HCT116 (cell line): ENCODE results near the gene DPM2. TPM values are rescaled to one million over a fixed set of nuclear protein-coding genes. Genes with fewer than 3 reads are reported as not detected.
A peak's percentile ranks its signal among the peaks of the same experiment; 100 is the strongest.

Source experiments
- ATAC-seq: fragments of 200-7000 bp; cut with Tn5 transposase; 2 replicates; pipeline ENCODE4 v1.9.1; 2020; ENCODE audit warnings: mild to moderate bottlenecking, moderate library complexity
- BruUV-seq: library from RNA; stranded (reverse); fragments of 400-500 nt; replicated peaks from 2 replicates; lab custom pipeline; 2021; lab: Mats Ljungman, UMichigan
- CTCF ChIA-PET: fragments of 300-600 bp; sonication (Branson Sonifier 250); formaldehyde crosslinking; loops from one replicate; lab custom pipeline; 2021; ENCODE audit warnings: antibody characterized with exemption; lab: Charles Lee
- POLR2A ChIA-PET: fragments of 300-600, 350-600 bp; sonication (Branson Sonifier 250); formaldehyde crosslinking; loops from one replicate; lab custom pipeline; 2021; ENCODE audit warnings: antibody characterized with exemption; lab: Charles Lee
- RAD21 ChIA-PET, 2 experiments: fragments of 300-600 bp; sonication (Branson Sonifier 250); formaldehyde crosslinking; loops; one replicate each; lab custom pipeline; 2023; ENCODE audit warnings: low total read pairs in 2 of 2; ENCODE audit not compliant: uncharacterized antibody in 2 of 2, unreplicated experiment in 2 of 2, low non-redundant PET in 1 of 2; lab: Charles Lee
- DNase-seq: peaks from one replicate; pipeline ENCODE4 v3.0.0-alpha.2; 2010; ENCODE audit warnings: low read depth, low spot score
- H2AFZ ChIP-seq: fragments of 200-600 bp; shearing (Covaris generic), sonication (generic); 2 replicates; pipeline ENCODE4 v1.6.1; 2017; ENCODE audit warnings: low read depth, mixed run types, mixed read lengths, antibody characterized with exemption, low read length; ENCODE audit not compliant: poor library complexity, severe bottlenecking
- H3K27ac ChIP-seq: 2 replicates; pipeline ENCODE4 v1.5.1; 2012; ENCODE audit warnings: low read depth, low read length
- H3K27me3 ChIP-seq: fragments of 200-600 bp; sonication (generic); 2 replicates; pipeline ENCODE4 v1.6.1; 2016; ENCODE audit warnings: mixed run types, low read length, mixed read lengths; ENCODE audit not compliant: insufficient read depth
- H3K36me3 ChIP-seq, 2 experiments: fragments of 200-500 bp in 1 of 2; fragments of 200-600 bp in 1 of 2; sonication (Bioruptor generic) in 1 of 2; sonication (generic) in 1 of 2; 2 replicates each; pipeline versions ENCODE4 v1.5.1 to v1.6.1; 2014 to 2016; ENCODE audit warnings: low read length in 2 of 2, inconsistent platforms in 1 of 2, mixed read lengths in 1 of 2, mixed run types in 1 of 2; ENCODE audit not compliant: insufficient read depth in 2 of 2, control insufficient read depth in 1 of 2
- H3K4me1 ChIP-seq, 2 experiments: fragments of 200-600 bp in 1 of 2; sonication (generic) in 1 of 2; 2 replicates each; pipeline versions ENCODE4 v1.5.1 to v1.6.1; 2012 to 2017; ENCODE audit warnings: low read length in 2 of 2, inconsistent platforms in 1 of 2, mild to moderate bottlenecking in 1 of 2, mixed read lengths in 1 of 2, mixed run types in 1 of 2, moderate library complexity in 1 of 2; ENCODE audit not compliant: insufficient read depth in 2 of 2, control insufficient read depth in 1 of 2
- H3K4me2 ChIP-seq: fragments of 200-600 bp; sonication (generic); 2 replicates; pipeline ENCODE4 v1.6.1; 2017; ENCODE audit warnings: mixed run types, low read length, mixed read lengths
- H3K4me3 ChIP-seq, 2 experiments: fragments of 200-600 bp in 1 of 2; sonication (generic) in 1 of 2; replicated peaks in 1 of 2; 2 replicates each; pipeline ENCODE4 v1.5.1; 2011 to 2016; ENCODE audit warnings: low read length in 2 of 2, control low read depth in 1 of 2, low read depth in 1 of 2, mild to moderate bottlenecking in 1 of 2, mixed read lengths in 1 of 2, mixed run types in 1 of 2
- H3K79me2 ChIP-seq: fragments of 200-600 bp; sonication (generic); 2 replicates; pipeline ENCODE4 v1.6.1; 2017; ENCODE audit warnings: mild to moderate bottlenecking, mixed run types, low read length, moderate library complexity, mixed read lengths; ENCODE audit not compliant: insufficient read depth
- H3K9ac ChIP-seq: fragments of 200-600 bp; sonication (generic); 2 replicates; pipeline ENCODE4 v1.6.1; 2016; ENCODE audit warnings: low read length, mixed read lengths
- H3K9me2 ChIP-seq: fragments of 200-600 bp; sonication (generic), shearing (Covaris generic); 2 replicates; pipeline ENCODE4 v1.6.1; 2017; ENCODE audit warnings: mixed run types, mild to moderate bottlenecking, moderate library complexity; ENCODE audit not compliant: insufficient read depth
- H3K9me3 ChIP-seq, 2 experiments: fragments of 200-500 bp in 1 of 2; fragments of 200-600 bp in 1 of 2; sonication (Bioruptor generic) in 1 of 2; sonication (generic) in 1 of 2; 2 replicates each; pipeline ENCODE4 v1.6.1; 2014 to 2017; ENCODE audit warnings: low read length in 2 of 2, mixed read lengths in 2 of 2, inconsistent platforms in 1 of 2, low read depth in 1 of 2, mild to moderate bottlenecking in 1 of 2, mixed run types in 1 of 2, moderate library complexity in 1 of 2; ENCODE audit not compliant: control insufficient read depth in 1 of 2, insufficient read depth in 1 of 2
- H4K20me1 ChIP-seq: fragments of 200-600 bp; sonication (generic), shearing (Covaris generic); 2 replicates; pipeline ENCODE4 v1.6.1; 2017; ENCODE audit warnings: mixed run types, mild to moderate bottlenecking, moderate library complexity; ENCODE audit not compliant: insufficient read depth
- CBX3 ChIP-seq: IDR thresholded peaks from 2 replicates; pipeline ENCODE4 v1.6.1; 2012; ENCODE audit warnings: low read depth
- CEBPB ChIP-seq: IDR thresholded peaks from 2 replicates; pipeline ENCODE4 v1.6.1; 2012; ENCODE audit warnings: low read depth
- EGR1 ChIP-seq: IDR thresholded peaks from 2 replicates; pipeline ENCODE4 v1.6.1; 2012; ENCODE audit warnings: low read depth
- ELF1 ChIP-seq: IDR thresholded peaks from 2 replicates; pipeline ENCODE4 v1.6.1; 2012; ENCODE audit warnings: low read depth, borderline replicate concordance
- EZH2phosphoT487 ChIP-seq: fragments of 200-600 bp; IDR thresholded peaks from 2 replicates; pipeline ENCODE4 v1.6.1; 2018; ENCODE audit warnings: antibody characterized with exemption, borderline replicate concordance
- POLR2A ChIP-seq: IDR thresholded peaks from 2 replicates; pipeline ENCODE4 v1.7.0; 2011; ENCODE audit warnings: borderline replicate concordance; ENCODE audit not compliant: insufficient read depth, insufficient read length; ENCODE audit errors: extremely low read depth
- SIN3A ChIP-seq: IDR thresholded peaks from 2 replicates; pipeline ENCODE4 v1.6.1; 2012; ENCODE audit warnings: low read depth
- SP1 ChIP-seq: IDR thresholded peaks from 2 replicates; pipeline ENCODE4 v1.6.1; 2012; ENCODE audit warnings: low read depth
- SRF ChIP-seq: IDR thresholded peaks from 2 replicates; pipeline ENCODE4 v1.6.1; 2012; ENCODE audit warnings: low read depth
- TCF7L2 ChIP-seq: IDR thresholded peaks from 2 replicates; pipeline ENCODE4 v1.7.0; 2011; ENCODE audit warnings: borderline replicate concordance, inconsistent platforms; ENCODE audit not compliant: insufficient read depth, insufficient read length; ENCODE audit errors: extremely low read depth
- YY1 ChIP-seq: IDR thresholded peaks from 2 replicates; pipeline ENCODE4 v1.6.1; 2011; ENCODE audit warnings: low read length, low read depth, moderate library complexity, mild to moderate bottlenecking; ENCODE audit not compliant: insufficient replicate concordance; ENCODE audit errors: extremely low read depth
- intact Hi-C: fragments of 100-400 bp; cut with micrococcal nuclease; formaldehyde crosslinking; loops from 2 replicates; pipeline ENCODE4 v1.10.0; 2022
- total RNA-seq: library from RNA; stranded (reverse); gene quantifications from one replicate; pipeline ENCODE4 v1.2.1, GENCODE V29; 2021; ENCODE audit not compliant: unreplicated experiment
- TF ChIP-seq, protein P1 (sequence below): IDR thresholded peaks from 2 replicates; pipeline ENCODE4 v1.6.1; 2012
- TF ChIP-seq, protein P2 (sequence below): IDR thresholded peaks from 2 replicates; pipeline ENCODE4 v1.6.1; 2012; ENCODE audit warnings: low read depth
- TF ChIP-seq, protein P3 (sequence below), 3 experiments: fragments of 200-600 bp in 1 of 3; sonication (generic) in 1 of 3; IDR thresholded peaks in 2 of 3; conservative IDR thresholded peaks in 1 of 3; 2 replicates each; pipeline ENCODE4 v1.5.1; 2012 to 2017; ENCODE audit warnings: low read depth in 2 of 3, low read length in 2 of 3, antibody characterized with exemption in 1 of 3, borderline replicate concordance in 1 of 3, control low read depth in 1 of 3, mild to moderate bottlenecking in 1 of 3, mixed read lengths in 1 of 3, mixed run types in 1 of 3, moderate library complexity in 1 of 3; ENCODE audit not compliant: insufficient read depth in 1 of 3

DPM2 gene
- total RNA-seq, 1 experiment from 2014 or later, result 54.6 TPM

DNA sequence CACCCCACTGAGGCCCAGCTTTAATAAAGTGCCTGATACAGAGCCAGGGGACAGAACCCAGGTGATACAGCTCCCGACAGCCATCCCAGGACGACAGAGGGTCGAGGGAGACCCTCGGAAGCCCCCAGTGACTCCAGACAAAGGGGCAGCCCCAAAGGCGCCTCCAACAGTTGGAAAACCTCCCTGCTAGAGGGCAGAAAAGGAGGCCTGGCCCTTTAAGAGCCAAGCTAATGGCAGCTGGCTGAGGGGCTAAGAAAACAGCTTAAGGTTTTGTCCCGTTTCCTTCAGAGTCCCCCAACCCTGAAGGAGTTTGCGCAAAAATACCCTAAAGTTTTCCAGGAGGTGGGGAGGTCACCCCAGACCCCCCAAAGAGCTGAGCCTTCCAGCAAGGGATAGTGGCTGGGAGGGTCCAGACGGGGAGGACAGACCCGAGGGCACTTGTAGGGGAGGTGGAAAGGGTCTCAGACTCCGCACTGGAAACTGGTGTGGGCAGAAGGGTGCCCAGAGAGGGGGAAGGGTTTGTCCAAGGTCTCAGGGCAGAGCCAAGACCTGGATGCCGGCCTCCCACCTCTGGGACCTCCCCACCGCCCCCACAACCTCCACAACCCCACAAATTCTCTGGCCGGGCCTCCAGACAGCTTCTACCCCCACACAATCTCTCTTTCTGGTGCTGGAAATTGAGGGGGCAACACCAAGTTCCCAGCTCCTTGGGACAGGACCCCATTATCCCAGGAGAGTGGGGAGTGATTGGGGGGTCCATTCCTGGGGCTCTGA is 52.0 kb downstream of the DPM2 start:
- ChIA-PET CTCF (interaction anchor here (2.1 kb wide), 1 partner anchor 16 kb away, joined by 7 read pairs; no protein-coding TSS in a partner anchor), POLR2A (interaction anchor here (0.5 to 0.9 kb wide), 3 partner anchors 12 to 36 kb away, joined by 3 to 5 read pairs (median 4); no protein-coding TSS in a partner anchor)
- no peak for ATAC-seq

More for the DNA sequence above, 52.0 kb downstream of the DPM2 start:
- H3K79me2 ChIP-seq, result no peaks in the 10 kb centered on the region
- no peaks in the 10 kb centered on the region for H4K20me1 ChIP-seq
- peaks cover 18 to 23% of the 10 kb centered on the region in 2 experiments; a peak in 3 of 4 replicates for H3K4me1 ChIP-seq
- no peaks in the 10 kb centered on the region for H3K9me3 ChIP-seq
- H3K4me3 ChIP-seq, result no peak overlapping the region
- RAD21 ChIA-PET, result no interaction called here
- no peaks in the 10 kb centered on the region for H3K9me2 ChIP-seq
- H3K9ac ChIP-seq, result no peak overlapping the region
- no peak for DNase-seq
- no peak for TF ChIP-seq CBX3
- no peak for TF ChIP-seq EGR1
- TF ChIP-seq POLR2A, result no peak
- TF ChIP-seq SIN3A, result no peak
- no peak for TF ChIP-seq TCF7L2
- no peak for TF ChIP-seq SP1
- TF ChIP-seq, protein P1, sequence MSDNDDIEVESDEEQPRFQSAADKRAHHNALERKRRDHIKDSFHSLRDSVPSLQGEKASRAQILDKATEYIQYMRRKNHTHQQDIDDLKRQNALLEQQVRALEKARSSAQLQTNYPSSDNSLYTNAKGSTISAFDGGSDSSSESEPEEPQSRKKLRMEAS, result no peak
- TF ChIP-seq, protein P2, sequence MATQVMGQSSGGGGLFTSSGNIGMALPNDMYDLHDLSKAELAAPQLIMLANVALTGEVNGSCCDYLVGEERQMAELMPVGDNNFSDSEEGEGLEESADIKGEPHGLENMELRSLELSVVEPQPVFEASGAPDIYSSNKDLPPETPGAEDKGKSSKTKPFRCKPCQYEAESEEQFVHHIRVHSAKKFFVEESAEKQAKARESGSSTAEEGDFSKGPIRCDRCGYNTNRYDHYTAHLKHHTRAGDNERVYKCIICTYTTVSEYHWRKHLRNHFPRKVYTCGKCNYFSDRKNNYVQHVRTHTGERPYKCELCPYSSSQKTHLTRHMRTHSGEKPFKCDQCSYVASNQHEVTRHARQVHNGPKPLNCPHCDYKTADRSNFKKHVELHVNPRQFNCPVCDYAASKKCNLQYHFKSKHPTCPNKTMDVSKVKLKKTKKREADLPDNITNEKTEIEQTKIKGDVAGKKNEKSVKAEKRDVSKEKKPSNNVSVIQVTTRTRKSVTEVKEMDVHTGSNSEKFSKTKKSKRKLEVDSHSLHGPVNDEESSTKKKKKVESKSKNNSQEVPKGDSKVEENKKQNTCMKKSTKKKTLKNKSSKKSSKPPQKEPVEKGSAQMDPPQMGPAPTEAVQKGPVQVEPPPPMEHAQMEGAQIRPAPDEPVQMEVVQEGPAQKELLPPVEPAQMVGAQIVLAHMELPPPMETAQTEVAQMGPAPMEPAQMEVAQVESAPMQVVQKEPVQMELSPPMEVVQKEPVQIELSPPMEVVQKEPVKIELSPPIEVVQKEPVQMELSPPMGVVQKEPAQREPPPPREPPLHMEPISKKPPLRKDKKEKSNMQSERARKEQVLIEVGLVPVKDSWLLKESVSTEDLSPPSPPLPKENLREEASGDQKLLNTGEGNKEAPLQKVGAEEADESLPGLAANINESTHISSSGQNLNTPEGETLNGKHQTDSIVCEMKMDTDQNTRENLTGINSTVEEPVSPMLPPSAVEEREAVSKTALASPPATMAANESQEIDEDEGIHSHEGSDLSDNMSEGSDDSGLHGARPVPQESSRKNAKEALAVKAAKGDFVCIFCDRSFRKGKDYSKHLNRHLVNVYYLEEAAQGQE, result no peak
- TF ChIP-seq, protein P3, sequence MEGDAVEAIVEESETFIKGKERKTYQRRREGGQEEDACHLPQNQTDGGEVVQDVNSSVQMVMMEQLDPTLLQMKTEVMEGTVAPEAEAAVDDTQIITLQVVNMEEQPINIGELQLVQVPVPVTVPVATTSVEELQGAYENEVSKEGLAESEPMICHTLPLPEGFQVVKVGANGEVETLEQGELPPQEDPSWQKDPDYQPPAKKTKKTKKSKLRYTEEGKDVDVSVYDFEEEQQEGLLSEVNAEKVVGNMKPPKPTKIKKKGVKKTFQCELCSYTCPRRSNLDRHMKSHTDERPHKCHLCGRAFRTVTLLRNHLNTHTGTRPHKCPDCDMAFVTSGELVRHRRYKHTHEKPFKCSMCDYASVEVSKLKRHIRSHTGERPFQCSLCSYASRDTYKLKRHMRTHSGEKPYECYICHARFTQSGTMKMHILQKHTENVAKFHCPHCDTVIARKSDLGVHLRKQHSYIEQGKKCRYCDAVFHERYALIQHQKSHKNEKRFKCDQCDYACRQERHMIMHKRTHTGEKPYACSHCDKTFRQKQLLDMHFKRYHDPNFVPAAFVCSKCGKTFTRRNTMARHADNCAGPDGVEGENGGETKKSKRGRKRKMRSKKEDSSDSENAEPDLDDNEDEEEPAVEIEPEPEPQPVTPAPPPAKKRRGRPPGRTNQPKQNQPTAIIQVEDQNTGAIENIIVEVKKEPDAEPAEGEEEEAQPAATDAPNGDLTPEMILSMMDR (IDR thresholded peaks at IDR 0.05 in 2 of 3, conservative IDR thresholded peaks at IDR 0.05 in 1 of 3; ENCODE audit: borderline replicate concordance in 1 of 3, insufficient read depth in 1 of 3, low read depth in 2 of 3, low read length in 2 of 3), result no peak
- no peak for TF ChIP-seq EZH2phosphoT487
- no peak for TF ChIP-seq ELF1
- TF ChIP-seq CEBPB, result no peak
- TF ChIP-seq YY1, result no peak
- TF ChIP-seq SRF, result no peak
- no peaks in the 10 kb centered on the region for H3K27me3 ChIP-seq
- BruUV-seq, result TSS peak; percentile 27
- no peak overlapping the region for H3K4me2 ChIP-seq
- H2AFZ ChIP-seq, result no peak overlapping the region
- peaks cover 7 to 24% of the 10 kb centered on the region in 2 experiments for H3K36me3 ChIP-seq
- intact Hi-C loops, result no loop called here
- peak overlapping the region; percentile 64; the same call in 1 of the 2 replicates for H3K27ac ChIP-seq
